ENCODE measurements around the gene DNAJC12.

GRCh38 chr10:67802767-67803538 lies 35.0 kb downstream of the DNAJC12 start:
- TF ChIP-seq, protein P1, sequence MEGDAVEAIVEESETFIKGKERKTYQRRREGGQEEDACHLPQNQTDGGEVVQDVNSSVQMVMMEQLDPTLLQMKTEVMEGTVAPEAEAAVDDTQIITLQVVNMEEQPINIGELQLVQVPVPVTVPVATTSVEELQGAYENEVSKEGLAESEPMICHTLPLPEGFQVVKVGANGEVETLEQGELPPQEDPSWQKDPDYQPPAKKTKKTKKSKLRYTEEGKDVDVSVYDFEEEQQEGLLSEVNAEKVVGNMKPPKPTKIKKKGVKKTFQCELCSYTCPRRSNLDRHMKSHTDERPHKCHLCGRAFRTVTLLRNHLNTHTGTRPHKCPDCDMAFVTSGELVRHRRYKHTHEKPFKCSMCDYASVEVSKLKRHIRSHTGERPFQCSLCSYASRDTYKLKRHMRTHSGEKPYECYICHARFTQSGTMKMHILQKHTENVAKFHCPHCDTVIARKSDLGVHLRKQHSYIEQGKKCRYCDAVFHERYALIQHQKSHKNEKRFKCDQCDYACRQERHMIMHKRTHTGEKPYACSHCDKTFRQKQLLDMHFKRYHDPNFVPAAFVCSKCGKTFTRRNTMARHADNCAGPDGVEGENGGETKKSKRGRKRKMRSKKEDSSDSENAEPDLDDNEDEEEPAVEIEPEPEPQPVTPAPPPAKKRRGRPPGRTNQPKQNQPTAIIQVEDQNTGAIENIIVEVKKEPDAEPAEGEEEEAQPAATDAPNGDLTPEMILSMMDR (IDR thresholded peaks at IDR 0.05 in 4 of 5, conservative IDR thresholded peaks at IDR 0.05 in 1 of 5): no peak
- TF ChIP-seq POLR2A (IDR thresholded peaks at IDR 0.05): no peak
